ENCODE data around the gene LTBP2. TPM values are rescaled to one million over a fixed set of nuclear protein-coding genes. Genes with fewer than 3 reads are reported as not detected.

Gene LTBP2
- total and polyA plus RNA-seq, 2 of the 13 experiments (the other 11 are each of a cell fraction or from before 2014, with no cell fraction given) = 0.20 to 0.41 TPM

- TF ChIP-seq KIAA2018 (CRISPR knock-in tag; IDR thresholded peaks at IDR 0.05; ENCODE audit: borderline replicate concordance) = no peak
- peak; percentile 55; the same call in 1 of the 2 replicates for TF ChIP-seq KDM2A (CRISPR knock-in tag; IDR thresholded peaks at IDR 0.05; ENCODE audit: borderline replicate concordance, low read depth)
- peak; percentile 76 for TF ChIP-seq PAXIP1 (CRISPR knock-in tag; conservative IDR thresholded peaks at IDR 0.05)
- peak; percentile 36; the same call in 1 of the 2 replicates for TF ChIP-seq BORCS8-MEF2B (CRISPR knock-in tag; IDR thresholded peaks at IDR 0.05)
- TF ChIP-seq REST (IDR thresholded peaks at IDR 0.05; ENCODE audit: borderline replicate concordance in 1 of 2, low read depth in 1 of 2, low read length in 2 of 2) = no peak
- no peak for TF ChIP-seq MEIS2 (CRISPR knock-in tag; IDR thresholded peaks at IDR 0.05)
- TF ChIP-seq STAG1 (CRISPR knock-in tag; IDR thresholded peaks at IDR 0.05) = no peak
- TF ChIP-seq ZNF768 (CRISPR knock-in tag; IDR thresholded peaks at IDR 0.05) = peak; percentile 90
- no peak for TF ChIP-seq TEF (CRISPR knock-in tag; IDR thresholded peaks at IDR 0.05)
- TF ChIP-seq ZNF747 (CRISPR knock-in tag; IDR thresholded peaks at IDR 0.05; ENCODE audit: borderline replicate concordance) = no peak
- TF ChIP-seq HHEX (CRISPR knock-in tag; IDR thresholded peaks at IDR 0.05) = no peak
Observed at GRCh38 chr14:74618078-74618952, 6.3 kb upstream of the LTBP2 start (continued).

All from HepG2 (cell line).